ENCODE results near the gene RALB. TPM values are rescaled to one million over a fixed set of nuclear protein-coding genes. Genes with fewer than 3 reads are reported as not detected.
"Not testable (repeated sequence)": the region's sequence is repeated elsewhere in the genome, so short reads cannot be mapped to it uniquely, and the experiment has no call there.

RALB gene
- total RNA-seq, 1 experiment from 2014 or later = 126 TPM

- DNase-seq (ENCODE audit: low spot score) = no peak
These were observed 40.7 kb downstream of the RALB start for GRCh38 chr2:120293096-120294007.

GRCh38 chr2:120294008-120294340, 41.3 kb downstream of the RALB start:
- no peak for DNase-seq (ENCODE audit: low spot score)

GRCh38 chr2:120298173-120298835, 45.7 kb downstream of the RALB start:
- peak; percentile 51 for DNase-seq (ENCODE audit: low spot score)

- no peak for DNase-seq (ENCODE audit: low spot score)
These were observed 46.4 kb downstream of the RALB start for GRCh38 chr2:120299004-120299403.

GRCh38 chr2:120299561-120299960, 46.9 kb downstream of the RALB start:
- no peak for DNase-seq (ENCODE audit: low spot score)

- no peak for DNase-seq (ENCODE audit: low spot score)
These were observed 47.7 kb downstream of the RALB start for GRCh38 chr2:120300385-120300784.

- DNase-seq (ENCODE audit: low spot score) = no peak
These were observed 48.6 kb downstream of the RALB start for GRCh38 chr2:120301284-120301683.

- no peak for DNase-seq (ENCODE audit: low spot score)
These were observed 49.6 kb downstream of the RALB start for GRCh38 chr2:120302301-120302700.

GRCh38 chr2:120303177-120303576, 50.5 kb downstream of the RALB start:
- no peak for DNase-seq (ENCODE audit: low spot score)

- no peak for DNase-seq (ENCODE audit: low spot score)
These were observed 52.6 kb downstream of the RALB start for GRCh38 chr2:120305296-120305695.

- DNase-seq (ENCODE audit: low spot score) = no peak
These were observed 53.4 kb downstream of the RALB start for GRCh38 chr2:120305937-120306490.

- DNase-seq (ENCODE audit: low spot score) = no peak
These were observed 54.8 kb downstream of the RALB start for GRCh38 chr2:120307482-120307881.

GRCh38 chr2:120308038-120308910, 55.6 kb downstream of the RALB start:
- DNase-seq (ENCODE audit: low spot score) = no peak

GRCh38 chr2:120310136-120310535, 57.5 kb downstream of the RALB start:
- no peak for DNase-seq (ENCODE audit: low spot score)

GRCh38 chr2:120310841-120311240, 58.2 kb downstream of the RALB start:
- DNase-seq (ENCODE audit: low spot score) = not testable (repeated sequence)

- DNase-seq (ENCODE audit: low spot score) = no peak
These were observed 59.4 kb downstream of the RALB start for GRCh38 chr2:120312076-120312475.

- peak; percentile 73 for DNase-seq (ENCODE audit: low spot score)
These were observed 60.4 kb downstream of the RALB start for GRCh38 chr2:120312860-120313694.

- DNase-seq (ENCODE audit: low spot score) = no peak
These were observed 61.3 kb downstream of the RALB start for GRCh38 chr2:120313695-120314615.

- no peak for DNase-seq (ENCODE audit: low spot score)
These were observed 62.2 kb downstream of the RALB start for GRCh38 chr2:120314690-120315366.

Measured in A172 (cell line).